Loucy (cell line): ENCODE data around the gene CCNF.

Experiments used
- CTCF ChIP-seq: fragments of 200-600 bp; sonication (generic); conservative IDR thresholded peaks from 2 replicates; pipeline ENCODE4 v1.5.1; 2014; ENCODE audit warnings: mild to moderate bottlenecking, antibody characterized with exemption, low read length
- EZH2phosphoT487 ChIP-seq: fragments of 200-600 bp; IDR thresholded peaks from 2 replicates; pipeline ENCODE4 v1.6.1; 2018; ENCODE audit warnings: antibody characterized with exemption, mild to moderate bottlenecking, moderate library complexity, borderline replicate concordance

GRCh38 chr16:2437032-2437790 lies 8.0 kb downstream of the CCNF start:
- TF ChIP-seq CTCF: no peak
- no peak for TF ChIP-seq EZH2phosphoT487
